GM12864 (cell line): Measurements from ENCODE around the gene CLCN2.

ENCODE experiments used
- DNase-seq: peaks from one replicate; pipeline ENCODE4 v3.0.0-alpha.2; 2011; ENCODE audit warnings: low read depth
- H3K4me3 ChIP-seq: 2 replicates; pipeline ENCODE4 v1.5.1; 2011; ENCODE audit warnings: mild to moderate bottlenecking, low read depth, low read length, control low read depth
- TF ChIP-seq, protein P1 (sequence below): IDR thresholded peaks from 2 replicates; pipeline ENCODE4 v1.5.1; 2011; ENCODE audit warnings: low read depth, mild to moderate bottlenecking, moderate library complexity, low read length, control low read depth, inconsistent platforms; ENCODE audit errors: missing control alignments

Gene CLCN2

DNA sequence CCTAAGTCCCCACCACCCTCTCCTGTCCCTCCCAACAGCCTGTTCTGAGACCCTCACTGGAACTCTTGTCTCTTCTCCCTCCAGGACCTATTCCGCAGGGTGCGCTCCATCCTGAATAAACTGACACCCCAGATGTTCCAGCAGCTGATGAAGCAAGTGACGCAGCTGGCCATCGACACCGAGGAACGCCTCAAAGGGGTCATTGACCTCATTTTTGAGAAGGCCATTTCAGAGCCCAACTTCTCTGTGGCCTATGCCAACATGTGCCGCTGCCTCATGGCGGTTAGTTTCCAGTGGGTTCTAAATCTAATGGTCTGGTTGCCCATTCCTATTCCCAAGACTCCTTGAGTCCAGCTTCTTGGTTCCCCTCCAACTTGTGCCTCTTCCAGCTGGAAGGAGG is 37.7 kb downstream of the CLCN2 start:
- DNase-seq: no peak
- TF ChIP-seq, protein P1, sequence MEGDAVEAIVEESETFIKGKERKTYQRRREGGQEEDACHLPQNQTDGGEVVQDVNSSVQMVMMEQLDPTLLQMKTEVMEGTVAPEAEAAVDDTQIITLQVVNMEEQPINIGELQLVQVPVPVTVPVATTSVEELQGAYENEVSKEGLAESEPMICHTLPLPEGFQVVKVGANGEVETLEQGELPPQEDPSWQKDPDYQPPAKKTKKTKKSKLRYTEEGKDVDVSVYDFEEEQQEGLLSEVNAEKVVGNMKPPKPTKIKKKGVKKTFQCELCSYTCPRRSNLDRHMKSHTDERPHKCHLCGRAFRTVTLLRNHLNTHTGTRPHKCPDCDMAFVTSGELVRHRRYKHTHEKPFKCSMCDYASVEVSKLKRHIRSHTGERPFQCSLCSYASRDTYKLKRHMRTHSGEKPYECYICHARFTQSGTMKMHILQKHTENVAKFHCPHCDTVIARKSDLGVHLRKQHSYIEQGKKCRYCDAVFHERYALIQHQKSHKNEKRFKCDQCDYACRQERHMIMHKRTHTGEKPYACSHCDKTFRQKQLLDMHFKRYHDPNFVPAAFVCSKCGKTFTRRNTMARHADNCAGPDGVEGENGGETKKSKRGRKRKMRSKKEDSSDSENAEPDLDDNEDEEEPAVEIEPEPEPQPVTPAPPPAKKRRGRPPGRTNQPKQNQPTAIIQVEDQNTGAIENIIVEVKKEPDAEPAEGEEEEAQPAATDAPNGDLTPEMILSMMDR: no peak
- H3K4me3 ChIP-seq: no peak overlapping the region

DNA sequence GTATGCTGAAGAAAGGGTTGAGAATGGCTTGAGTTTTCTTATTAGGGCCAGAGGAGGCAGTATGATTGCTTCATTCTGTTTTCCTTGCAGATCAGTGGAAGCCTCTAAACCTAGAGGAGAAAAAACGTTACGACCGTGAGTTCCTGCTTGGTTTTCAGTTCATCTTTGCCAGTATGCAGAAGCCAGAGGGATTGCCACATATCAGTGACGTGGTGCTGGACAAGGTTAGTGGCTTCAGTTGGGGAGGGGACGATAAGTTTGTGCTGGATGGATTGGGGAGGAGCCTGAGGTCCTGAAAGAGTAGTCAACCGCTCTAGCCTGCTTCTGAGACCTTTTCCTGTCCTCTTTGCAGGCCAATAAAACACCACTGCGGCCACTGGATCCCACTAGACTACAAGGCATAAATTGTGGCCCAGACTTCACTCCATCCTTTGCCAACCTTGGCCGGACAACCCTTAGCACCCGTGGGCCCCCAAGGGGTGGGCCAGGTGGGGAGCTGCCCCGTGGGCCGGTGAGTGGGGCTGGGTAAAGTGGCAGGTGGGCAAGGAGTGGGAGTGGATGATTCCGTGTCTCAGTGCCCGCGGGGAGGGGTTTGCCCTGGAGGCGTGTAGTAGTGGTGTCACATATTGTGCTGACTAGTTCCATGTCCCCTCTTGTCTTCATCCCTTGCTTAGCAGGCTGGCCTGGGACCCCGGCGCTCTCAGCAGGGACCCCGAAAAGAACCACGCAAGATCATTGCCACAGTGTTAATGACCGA is 38.5 kb downstream of the CLCN2 start:
- DNase-seq: no peak

GRCh38 chr3:184321666-184322065 is 39.7 kb downstream of the CLCN2 start:
- TF ChIP-seq, protein P1: no peak
- H3K4me3 ChIP-seq: no peak overlapping the region
- no peak for DNase-seq

More for the DNA sequence above, 38.5 kb downstream of the CLCN2 start:
- H3K4me3 ChIP-seq: no peak overlapping the region
- TF ChIP-seq, protein P1: no peak

DNA sequence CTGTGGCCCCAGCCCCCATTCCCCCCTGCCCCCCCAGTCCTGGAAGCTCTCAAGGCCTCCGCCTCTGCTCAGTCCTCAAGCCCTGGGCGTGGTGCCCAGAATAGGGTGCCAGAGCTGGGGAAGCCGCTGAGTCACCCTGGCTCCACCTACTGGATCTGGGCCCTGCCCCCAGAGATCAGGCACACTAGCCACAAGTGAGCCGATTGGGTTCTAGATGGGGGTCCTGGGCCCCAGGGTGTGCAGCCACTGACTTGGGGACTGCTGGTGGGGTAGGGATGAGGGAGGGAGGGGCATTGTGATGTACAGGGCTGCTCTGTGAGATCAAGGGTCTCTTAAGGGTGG is 41.3 kb downstream of the CLCN2 start:
- TF ChIP-seq, protein P1: no peak
- no peak overlapping the region for H3K4me3 ChIP-seq
- DNase-seq: no peak

DNA sequence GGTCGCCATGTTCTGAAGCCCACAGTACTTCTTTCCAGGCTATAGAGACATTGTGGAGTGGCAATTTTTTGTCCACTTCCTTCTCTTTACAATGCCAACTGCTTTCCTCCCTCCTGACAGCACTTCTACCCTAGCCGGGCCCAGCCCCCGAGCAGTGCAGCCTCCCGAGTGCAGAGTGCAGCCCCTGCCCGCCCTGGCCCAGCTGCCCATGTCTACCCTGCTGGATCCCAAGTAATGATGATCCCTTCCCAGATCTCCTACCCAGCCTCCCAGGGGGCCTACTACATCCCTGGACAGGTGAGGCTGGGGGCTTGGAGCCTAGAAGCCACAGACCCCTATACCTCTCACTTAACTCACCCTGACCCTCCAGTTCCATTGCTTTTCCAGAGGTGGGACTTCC is 44.2 kb downstream of the CLCN2 start:
- TF ChIP-seq, protein P1: no peak
- no peak for DNase-seq
- no peak overlapping the region for H3K4me3 ChIP-seq

GRCh38 chr3:184316792-184317191 is 44.6 kb downstream of the CLCN2 start:
- DNase-seq: no peak
- peak overlapping the region; percentile 90; the same call in 1 of the 2 replicates for H3K4me3 ChIP-seq
- TF ChIP-seq, protein P1: no peak
